HG03196 (cell line): ENCODE data around the gene ZNF675.
"Not testable (repeated sequence)": the region's sequence is repeated elsewhere in the genome, so short reads cannot be mapped to it uniquely, and the experiment has no call there.

ENCODE experiments used
- ATAC-seq: cut with Tn5 transposase; IDR thresholded peaks from one replicate; pipeline ENCODE4 v1.9.1; 2021; ENCODE audit not compliant: unreplicated experiment

Gene ZNF675

DNA sequence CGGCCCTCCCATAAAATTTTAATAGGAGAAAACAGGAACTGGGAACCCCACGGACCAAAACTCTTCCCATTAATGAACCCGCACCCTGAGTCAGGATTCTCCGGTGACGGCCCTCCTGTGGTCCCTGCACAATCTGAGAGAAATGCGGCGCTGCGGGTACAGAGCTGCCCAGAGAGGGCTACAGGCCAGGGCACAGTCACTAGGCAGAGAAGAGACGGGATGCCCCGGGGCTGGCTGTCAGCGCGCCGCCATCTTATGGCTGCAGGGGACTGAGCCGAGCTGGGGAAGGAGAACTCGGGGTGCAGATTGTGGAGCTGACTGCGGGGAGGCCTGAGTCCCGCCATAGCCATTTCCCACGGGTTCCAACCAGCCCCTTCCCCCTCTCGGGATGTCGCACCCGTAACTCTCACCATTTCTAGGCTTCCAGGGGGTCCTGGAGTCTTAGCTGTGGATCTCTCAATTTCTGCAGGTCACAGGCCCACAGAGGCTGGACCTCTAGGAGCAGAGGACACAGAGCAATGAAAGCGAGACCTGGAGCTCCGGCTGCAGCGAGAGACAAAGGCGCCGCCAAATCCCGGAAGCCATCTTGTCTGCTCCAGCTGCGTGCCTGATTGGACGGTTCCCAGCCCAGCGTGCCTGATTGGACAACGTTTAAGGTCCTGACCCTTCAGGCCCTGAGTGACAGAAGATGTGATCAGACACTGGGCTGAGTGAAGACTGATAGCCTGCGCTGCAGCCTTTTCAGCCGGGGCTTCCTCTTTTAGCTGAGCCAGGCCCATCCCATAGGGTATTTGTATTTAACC, at the start of gene ZNF675:
ZNF675 (minus strand) TSS at position 592 of the 803 bp plus-strand sequence; CDS start at position 413, 179 bp downstream.
- peak; percentile 90 for ATAC-seq

DNA sequence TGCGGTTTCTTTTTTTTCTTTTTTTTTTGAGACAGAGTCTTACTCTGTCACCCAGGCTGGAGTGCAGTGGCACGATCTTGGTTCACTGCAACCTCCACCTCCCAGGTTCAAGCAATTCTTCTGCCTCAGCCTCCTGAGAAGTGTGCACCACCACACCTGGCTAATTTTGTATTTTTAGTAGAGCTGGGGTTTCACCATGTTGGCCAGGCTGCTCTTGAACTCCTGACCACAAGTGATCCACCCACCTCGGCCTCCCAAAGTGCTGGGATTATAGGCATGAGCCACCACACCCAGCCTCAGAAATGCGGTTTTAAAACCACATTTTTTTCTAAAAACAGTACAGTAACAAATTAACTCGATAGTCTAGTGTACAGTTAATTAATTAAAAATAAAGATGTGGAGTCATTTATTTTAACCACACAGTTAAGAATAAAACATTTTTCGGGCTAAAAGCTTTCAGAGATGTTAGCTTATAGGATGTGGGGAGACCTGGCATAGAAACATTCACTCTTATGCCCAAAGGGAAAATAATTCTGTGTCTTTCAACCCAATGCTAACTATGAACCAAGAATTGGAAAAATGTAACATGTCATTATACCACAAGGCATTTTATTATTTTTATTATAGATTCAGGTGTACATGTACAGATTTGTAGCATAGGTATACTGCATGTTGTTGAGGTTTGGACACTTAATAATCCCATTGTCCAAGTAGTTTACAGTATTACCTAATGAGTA, 43.9 kb upstream of the ZNF675 start:
- not testable (repeated sequence) for ATAC-seq

DNA sequence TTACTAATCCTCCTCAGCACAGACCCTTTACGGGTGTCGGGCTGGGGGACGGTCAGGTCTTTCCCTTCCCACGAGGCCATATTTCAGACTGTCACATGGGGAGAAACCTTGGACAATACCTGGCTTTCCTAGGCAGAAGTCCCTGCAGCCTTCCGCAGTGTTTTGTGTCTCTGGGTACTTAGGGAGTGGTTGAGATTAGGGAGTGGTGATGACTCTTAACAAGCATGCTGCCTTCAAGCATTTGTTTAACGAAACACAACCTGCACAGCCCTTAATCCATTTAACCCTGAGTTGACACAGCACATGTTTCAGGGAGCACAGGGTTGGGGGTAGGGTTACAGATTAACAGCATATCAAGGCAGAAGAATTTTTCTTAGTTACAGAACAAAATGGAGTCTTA, 37.1 kb upstream of the ZNF675 start:
- not testable (repeated sequence) for ATAC-seq

DNA sequence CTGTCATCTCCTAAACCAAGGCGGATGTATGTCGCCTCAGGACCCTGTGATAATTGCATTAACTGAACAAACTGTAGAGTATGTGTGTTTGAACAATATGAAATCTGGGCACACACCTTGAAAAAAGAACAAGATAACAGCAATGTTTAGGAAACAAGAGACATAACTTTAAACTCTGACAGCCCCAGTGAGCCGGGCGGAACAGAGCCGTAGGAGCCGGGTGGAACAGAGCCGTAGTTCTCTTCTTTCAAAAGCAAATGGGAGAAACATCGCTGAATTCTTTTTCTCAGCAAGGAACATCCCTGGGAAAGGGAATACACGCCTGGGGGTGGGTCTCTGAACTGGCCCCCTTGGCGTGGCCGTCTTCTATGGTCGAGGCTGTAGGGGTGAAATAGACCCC, 31.8 kb upstream of the ZNF675 start:
- no peak for ATAC-seq

DNA sequence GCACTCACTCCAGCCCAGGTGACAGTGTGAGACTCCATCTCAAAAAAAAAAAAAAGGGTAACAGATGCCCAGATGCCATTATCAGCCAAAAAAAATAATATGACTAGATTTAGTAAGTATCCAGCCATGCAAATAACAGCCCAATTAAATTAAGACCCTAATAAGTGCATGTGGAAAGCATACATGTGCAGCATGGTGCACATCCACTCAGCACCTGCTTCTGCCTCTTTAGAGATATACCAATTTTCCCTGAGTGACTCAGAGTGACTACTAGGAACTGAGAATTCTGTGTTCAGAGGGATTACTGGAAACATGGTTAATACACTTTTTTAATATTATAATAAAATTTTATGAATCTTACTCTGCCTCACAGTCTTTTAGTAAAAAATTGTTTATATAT, 29.8 kb upstream of the ZNF675 start:
- ATAC-seq: no peak

DNA sequence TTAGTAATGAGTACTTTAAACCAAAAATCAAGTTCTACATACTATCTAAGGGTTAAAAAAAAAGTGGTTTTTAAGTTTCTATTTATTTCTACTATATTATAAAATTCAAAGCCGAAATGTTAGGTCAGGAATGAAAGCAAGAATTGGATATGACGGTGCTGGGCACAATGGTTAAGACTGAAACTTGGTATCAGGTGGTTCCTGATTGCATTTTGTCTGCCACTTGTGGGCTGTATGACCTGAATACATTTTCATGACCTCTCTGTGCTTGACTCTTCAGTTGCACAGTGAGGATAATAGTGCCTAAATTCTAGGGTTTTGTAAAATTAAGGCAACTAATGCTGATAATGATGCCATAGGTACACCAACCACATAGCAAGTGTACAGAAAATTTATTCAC, 22.3 kb upstream of the ZNF675 start:
- no peak for ATAC-seq

DNA sequence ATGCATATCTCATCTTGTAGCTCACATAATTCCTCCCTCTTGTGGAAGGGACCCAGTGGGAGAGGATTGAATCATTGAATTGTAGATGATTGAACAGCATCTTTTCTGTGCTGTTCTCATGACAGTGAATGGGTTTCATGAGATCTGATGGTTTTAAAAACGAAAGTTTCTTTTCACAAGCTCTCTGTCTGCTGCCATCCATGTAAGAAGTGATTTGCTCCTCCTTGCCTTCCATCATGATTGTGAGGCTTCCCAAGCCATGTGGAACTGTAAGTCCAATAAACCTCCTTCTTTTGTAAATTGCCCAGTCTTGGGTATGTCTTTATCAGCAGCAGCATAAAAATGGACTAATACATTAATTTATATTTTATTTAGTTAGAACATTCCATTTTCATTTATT, 19.6 kb upstream of the ZNF675 start:
- ATAC-seq: no peak

DNA sequence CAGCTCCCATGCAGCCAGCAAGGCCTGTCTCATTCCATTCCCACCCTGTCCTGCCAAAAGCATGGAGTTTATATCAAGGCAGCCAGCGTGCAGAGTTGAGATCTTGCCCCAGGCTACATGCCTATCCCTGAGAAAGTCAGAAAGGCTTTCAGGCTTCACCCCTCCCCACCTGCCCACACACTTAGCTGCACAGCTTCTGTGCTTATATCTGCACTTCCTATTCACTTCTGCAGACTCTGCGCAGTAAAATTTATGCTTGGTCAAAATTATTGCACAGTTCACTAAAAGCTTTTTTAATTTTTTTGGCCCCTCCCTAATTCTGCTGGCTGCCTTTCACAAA, 12.5 kb upstream of the ZNF675 start:
- ATAC-seq: no peak

DNA sequence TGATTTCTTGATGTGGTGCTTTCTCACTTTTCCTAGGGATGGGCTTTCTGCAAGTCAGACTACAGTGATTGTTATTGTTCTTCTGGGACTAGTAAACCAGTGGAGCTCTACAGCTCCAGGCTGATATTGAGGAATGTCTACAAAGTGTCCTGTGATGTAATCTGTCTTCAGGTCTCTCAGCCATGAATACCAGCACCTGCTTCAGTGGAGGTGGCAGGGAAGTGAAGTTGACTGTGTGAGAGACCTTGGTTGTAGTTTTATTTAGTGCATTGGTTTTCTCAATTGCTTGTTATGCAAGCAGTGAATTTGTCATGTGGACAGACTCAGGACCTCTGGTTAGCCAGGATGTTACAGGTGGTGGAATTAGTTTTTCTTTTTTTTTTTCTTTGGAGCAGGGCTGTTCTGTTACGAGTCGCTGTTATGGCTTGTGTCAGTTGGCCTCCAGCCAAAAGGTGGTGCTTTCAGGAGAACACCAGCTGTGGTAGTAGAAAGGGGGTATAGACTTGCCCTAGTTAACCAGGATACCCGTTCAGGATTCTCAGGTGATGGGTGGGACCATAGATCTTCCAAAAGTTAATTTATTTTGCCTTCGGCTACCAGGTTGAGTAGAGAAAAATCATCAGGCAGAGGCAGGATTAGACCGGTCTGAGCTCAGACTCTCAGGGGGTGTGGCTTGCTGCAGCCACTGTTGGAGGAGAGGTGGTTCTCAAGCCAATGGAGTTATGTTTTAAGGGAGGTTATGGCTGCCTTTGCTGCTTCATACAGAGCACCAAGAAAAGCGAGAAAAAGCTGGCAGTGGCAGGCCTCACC, 11.9 kb upstream of the ZNF675 start:
- no peak for ATAC-seq

DNA sequence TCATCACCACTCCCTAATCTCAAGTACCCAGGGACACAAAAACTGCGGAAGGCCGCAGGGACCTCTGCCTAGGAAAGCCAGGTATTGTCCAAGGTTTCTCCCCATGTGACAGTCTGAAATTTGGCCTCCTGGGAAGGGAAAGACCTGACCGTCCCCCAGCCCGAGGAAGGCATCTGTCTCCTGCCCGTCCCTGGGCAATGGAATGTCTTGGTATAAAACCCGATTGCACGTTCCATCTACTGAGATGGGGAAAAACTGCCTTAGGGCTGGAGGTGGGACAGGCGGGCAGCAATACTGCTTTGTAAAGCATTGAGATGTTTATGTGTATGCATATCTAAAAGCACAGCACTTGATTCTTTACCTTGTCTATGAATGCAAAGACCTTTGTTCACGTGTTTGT, 5.9 kb upstream of the ZNF675 start:
- not testable (repeated sequence) for ATAC-seq

DNA sequence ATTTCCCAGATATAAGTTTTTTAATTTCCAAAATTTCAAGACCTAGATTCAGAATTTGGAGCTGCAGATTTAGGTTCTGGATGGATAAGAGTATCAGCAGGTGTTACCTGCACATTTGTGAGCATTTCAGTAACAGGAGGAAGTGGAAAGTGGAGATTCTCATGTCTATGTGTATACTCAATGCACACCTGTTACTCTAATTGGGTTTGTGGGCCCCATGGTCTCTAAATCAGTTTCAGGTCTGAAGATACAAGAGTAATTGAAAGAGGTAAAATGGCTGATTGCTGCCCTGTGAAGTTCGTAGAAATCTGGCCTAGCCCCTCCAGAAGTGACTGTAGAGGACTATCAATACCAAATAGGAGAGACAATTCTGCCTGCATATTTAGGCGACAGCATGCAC, 13.9 kb downstream of the ZNF675 start:
- ATAC-seq: no peak

DNA sequence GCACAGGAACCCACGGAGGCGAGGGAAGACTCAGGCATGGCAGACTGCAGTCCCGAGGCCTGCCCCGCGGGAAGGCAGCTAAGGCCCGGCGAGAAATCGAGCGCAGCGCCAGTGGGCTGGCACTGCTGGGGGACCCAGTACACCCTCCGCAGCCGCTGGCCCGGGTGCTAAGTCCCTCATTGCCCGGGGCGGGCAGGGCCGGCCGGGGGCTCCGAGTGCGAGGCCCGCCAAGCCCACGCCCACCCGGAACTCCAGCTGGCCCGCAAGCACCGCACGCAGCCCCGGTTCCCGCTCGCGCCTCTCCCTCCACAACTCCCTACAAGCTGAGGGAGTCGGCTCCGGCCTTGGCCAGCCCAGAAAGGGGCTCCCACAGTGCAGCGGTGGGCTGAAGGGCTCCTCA, 18.4 kb downstream of the ZNF675 start:
- not testable (repeated sequence) for ATAC-seq

DNA sequence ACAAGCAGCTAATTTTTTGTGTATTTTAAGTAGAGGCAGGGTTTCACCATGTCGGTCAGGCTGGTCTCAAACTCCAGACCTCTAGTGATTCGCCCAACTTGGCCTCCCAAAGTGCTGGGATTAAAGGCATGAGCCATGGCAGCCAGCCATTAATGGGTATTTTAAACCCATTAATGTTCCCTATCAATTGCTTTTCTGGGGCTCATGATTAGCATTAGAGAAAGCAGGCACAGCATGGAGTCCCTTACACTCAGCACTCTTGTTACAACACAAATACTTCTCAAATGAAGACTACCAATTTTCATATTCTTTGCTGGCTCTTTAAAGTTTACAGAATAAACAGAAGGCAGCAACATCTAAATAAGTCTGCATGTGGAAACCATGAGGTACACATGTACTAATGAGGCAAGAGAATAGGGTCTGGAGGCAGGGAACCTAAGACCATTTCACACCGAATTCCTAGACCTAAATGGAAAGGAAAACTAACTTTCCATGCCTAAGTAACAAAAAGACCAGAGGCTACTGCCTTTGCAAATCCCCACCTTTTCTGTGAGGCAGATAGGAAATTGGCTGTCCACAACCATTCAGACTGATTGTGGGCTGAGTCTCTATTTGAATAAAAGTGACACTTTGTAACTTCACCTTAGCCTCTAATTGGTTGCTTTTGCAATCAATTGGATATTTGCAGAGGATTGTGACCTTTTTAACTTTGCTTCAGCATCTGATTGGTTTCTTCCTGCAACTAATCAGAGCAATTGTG, 21.2 kb downstream of the ZNF675 start:
- ATAC-seq: no peak

DNA sequence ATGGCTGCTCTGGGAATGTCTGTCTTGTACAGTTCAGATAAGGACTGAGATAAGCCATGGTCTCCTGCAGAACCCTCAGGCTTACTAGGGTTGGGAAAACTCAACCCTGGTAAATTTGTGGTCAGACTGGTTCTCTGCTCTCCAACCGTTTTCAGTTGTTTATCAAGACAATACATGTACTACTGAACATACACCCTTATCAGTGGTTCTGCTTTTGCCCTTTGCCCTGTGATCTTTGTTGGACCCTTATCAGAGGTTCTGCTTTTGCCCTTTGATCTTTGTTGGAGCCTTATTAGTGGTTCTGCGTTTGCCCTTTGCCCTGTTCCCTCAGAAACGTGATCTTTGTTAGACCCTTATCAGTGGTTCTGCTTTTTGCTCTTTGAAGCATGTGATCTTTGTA, 37.2 kb downstream of the ZNF675 start:
- ATAC-seq: not testable (repeated sequence)
